Measurements from ENCODE around the gene TLE5. TPM values are rescaled to one million over a fixed set of nuclear protein-coding genes. Genes with fewer than 3 reads are reported as not detected.
"Not testable (repeated sequence)": the region's sequence is repeated elsewhere in the genome, so short reads cannot be mapped to it uniquely, and the experiment has no call there.

Gene TLE5
- total and polyA plus RNA-seq, 5 donors, result 784 to 1,565 (median 1,011) TPM

GRCh38 chr19:3096267-3096901, 34.1 kb upstream of the TLE5 start:
- Histone ChIP-seq H3K27ac (ENCODE audit: low read length) (peak overlapping the region; percentile 96), H3K4me1 (ENCODE audit: control insufficient read depth, insufficient read depth, low read length) (peaks cover 18% of the 10 kb centered on the region), H3K27me3 (ENCODE audit: control insufficient read depth, insufficient read depth) (no peaks in the 10 kb centered on the region), H3K4me3 (ENCODE audit: low read length) (peak overlapping the region; percentile 92), H3K9me3 (ENCODE audit: control insufficient read depth, low read length) (no peaks in the 10 kb centered on the region)
- intact Hi-C loops (cut with DNase I), result no loop called here
- no peak for ATAC-seq
- peak in 1 of 3 donors; percentile 59 for DNase-seq
- WGBS, result 31% methylated on average over 25 of the region's 25 CpGs

- DNase-seq (peak in 1 of 3 donors; percentile 72), ATAC-seq (no peak)
- intact Hi-C loops (cut with DNase I), result no loop called here
- Histone ChIP-seq H3K4me3 (ENCODE audit: low read length) (peak overlapping the region; percentile 92), H3K9me3 (ENCODE audit: control insufficient read depth, low read length) (no peaks in the 10 kb centered on the region), H3K27me3 (ENCODE audit: control insufficient read depth, insufficient read depth) (no peaks in the 10 kb centered on the region), H3K4me1 (ENCODE audit: control insufficient read depth, insufficient read depth, low read length) (peaks cover 18% of the 10 kb centered on the region), H3K27ac (ENCODE audit: low read length) (peak overlapping the region; percentile 96)
- WGBS, result 5% methylated on average over 31 of the region's 31 CpGs
Measured at GRCh38 chr19:3095441-3096191, 33.3 kb upstream of the TLE5 start.

- DNase-seq (peak in 2 of 3 donors; percentile 73 to 76), ATAC-seq (no peak)
- Histone ChIP-seq H3K27ac (ENCODE audit: low read length) (peak overlapping the region; percentile 96), H3K9me3 (ENCODE audit: control insufficient read depth, low read length) (no peaks in the 10 kb centered on the region), H3K4me3 (ENCODE audit: low read length) (peak overlapping the region; percentile 92), H3K27me3 (ENCODE audit: control insufficient read depth, insufficient read depth) (no peaks in the 10 kb centered on the region), H3K4me1 (ENCODE audit: control insufficient read depth, insufficient read depth, low read length) (peaks cover 16% of the 10 kb centered on the region)
- under 1% methylated on average over 57 of the region's 57 CpGs for WGBS
- intact Hi-C loops (cut with DNase I), result no loop called here
Measured at GRCh38 chr19:3094601-3095440, 32.5 kb upstream of the TLE5 start.

DNA sequence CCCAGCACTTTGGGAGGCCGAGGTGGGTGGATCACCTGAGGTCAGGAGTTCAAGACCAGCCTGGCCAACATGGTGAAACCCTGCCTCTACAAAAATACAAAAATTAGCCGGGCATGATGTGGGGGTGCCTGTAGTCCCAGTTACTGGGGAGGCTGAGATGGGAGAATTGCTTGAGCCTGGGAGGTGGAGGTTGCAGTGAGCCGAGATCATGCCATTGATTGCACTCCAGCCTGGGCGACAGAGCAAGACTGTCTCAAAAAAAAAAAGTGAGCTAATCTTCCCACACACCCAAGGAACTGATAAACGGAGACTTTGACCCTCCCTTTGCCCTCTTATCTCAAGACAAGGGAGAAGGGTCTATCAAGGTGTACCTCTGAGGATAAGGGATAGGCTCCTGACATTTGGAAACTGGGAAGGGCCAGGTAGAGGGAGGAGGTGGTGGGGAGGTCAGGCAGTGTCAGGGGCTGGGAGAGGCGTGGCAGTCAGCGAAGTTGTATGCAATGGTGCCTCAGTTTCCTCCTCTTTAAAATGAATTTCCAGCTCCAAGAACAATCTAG, 27.1 kb upstream of the TLE5 start:
- H3K27ac ChIP-seq (ENCODE audit: low read length); intact Hi-C loops (cut with DNase I); ATAC-seq; H3K4me1 ChIP-seq (ENCODE audit: control insufficient read depth, insufficient read depth, low read length); H3K9me3 ChIP-seq (ENCODE audit: control insufficient read depth, low read length); H3K4me3 ChIP-seq (ENCODE audit: low read length); DNase-seq; H3K27me3 ChIP-seq (ENCODE audit: control insufficient read depth, insufficient read depth): not testable (repeated sequence)
- WGBS, result 76% methylated on average over 7 of the region's 7 CpGs

- Histone ChIP-seq H3K4me1 (ENCODE audit: control insufficient read depth, insufficient read depth, low read length) (no peaks in the 10 kb centered on the region), H3K9me3 (ENCODE audit: control insufficient read depth, low read length) (no peaks in the 10 kb centered on the region), H3K27me3 (ENCODE audit: control insufficient read depth, insufficient read depth) (no peaks in the 10 kb centered on the region), H3K4me3 (ENCODE audit: low read length) (no peak overlapping the region), H3K27ac (ENCODE audit: low read length) (no peak overlapping the region)
- intact Hi-C loops (cut with DNase I), result no loop called here
- ATAC-seq (no peak), DNase-seq (no peak)
- WGBS, result 89% methylated on average over 10 of the region's 10 CpGs
Measured at GRCh38 chr19:3087769-3088168, 25.5 kb upstream of the TLE5 start.

GRCh38 chr19:3084943-3085342, 22.6 kb upstream of the TLE5 start:
- Histone ChIP-seq H3K27ac (ENCODE audit: low read length) (no peak overlapping the region), H3K27me3 (ENCODE audit: control insufficient read depth, insufficient read depth) (no peaks in the 10 kb centered on the region), H3K4me3 (ENCODE audit: low read length) (no peak overlapping the region), H3K9me3 (ENCODE audit: control insufficient read depth, low read length) (no peaks in the 10 kb centered on the region), H3K4me1 (ENCODE audit: control insufficient read depth, insufficient read depth, low read length) (no peaks in the 10 kb centered on the region)
- ATAC-seq, result peak; percentile 35 to 36
- intact Hi-C loops (cut with DNase I), result no loop called here
- 69% methylated on average over 10 of the region's 10 CpGs for WGBS
- peak in 1 of 3 donors; percentile 45 for DNase-seq

DNA sequence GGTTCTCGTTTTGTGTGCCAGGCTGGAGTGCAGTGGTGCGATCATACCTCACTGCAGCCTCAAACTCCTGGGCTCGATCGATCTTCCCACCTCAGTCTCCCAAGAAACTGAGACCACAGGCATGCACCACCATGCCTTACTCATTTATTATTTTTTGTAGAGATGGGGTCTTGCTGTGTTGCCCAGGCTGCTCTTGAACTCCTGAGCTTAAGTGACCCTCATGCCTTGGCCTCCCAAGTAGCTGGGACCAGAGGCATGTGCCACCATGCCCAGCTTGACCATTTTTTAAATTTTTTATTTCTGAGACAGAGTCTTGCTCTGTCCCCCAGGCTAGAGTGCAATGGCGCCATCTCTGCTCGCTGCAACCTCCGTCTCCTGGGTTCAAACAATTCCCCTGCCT, 21.7 kb upstream of the TLE5 start:
- no peaks in the 10 kb centered on the region for H3K27me3 ChIP-seq (ENCODE audit: control insufficient read depth, insufficient read depth)
- no peaks in the 10 kb centered on the region for H3K4me1 ChIP-seq (ENCODE audit: control insufficient read depth, insufficient read depth, low read length)
- 89% methylated on average over 7 of the region's 7 CpGs for WGBS
- no peak overlapping the region for H3K27ac ChIP-seq (ENCODE audit: low read length)
- intact Hi-C loops (cut with DNase I), result no loop called here
- no peaks in the 10 kb centered on the region for H3K9me3 ChIP-seq (ENCODE audit: control insufficient read depth, low read length)
- H3K4me3 ChIP-seq (ENCODE audit: low read length), result no peak overlapping the region
- ATAC-seq (no peak), DNase-seq (no peak)

DNA sequence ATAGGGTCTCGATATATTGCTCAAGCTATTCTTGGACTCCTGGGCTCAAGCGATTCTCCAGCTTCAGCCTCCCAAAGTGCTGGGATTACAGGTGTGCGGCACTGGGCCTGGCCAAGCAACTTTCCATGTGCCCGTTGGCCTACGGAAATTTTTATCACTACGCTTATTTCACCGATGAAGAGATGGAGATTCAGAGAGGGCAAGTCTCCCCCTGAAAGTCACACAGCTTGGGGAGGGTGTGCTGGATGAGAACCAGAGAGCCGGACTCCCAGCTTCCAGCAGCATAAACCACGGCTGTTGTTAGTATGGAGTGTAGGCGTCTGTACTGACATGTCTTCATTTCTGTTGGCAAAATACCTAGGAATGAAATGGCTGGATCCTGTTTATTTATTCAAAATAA, 20.0 kb upstream of the TLE5 start:
- no peak overlapping the region for H3K4me3 ChIP-seq (ENCODE audit: low read length)
- DNase-seq (no peak), ATAC-seq (no peak)
- intact Hi-C loops (cut with DNase I), result no loop called here
- H3K9me3 ChIP-seq (ENCODE audit: control insufficient read depth, low read length), result no peaks in the 10 kb centered on the region
- H3K27me3 ChIP-seq (ENCODE audit: control insufficient read depth, insufficient read depth), result no peaks in the 10 kb centered on the region
- H3K4me1 ChIP-seq (ENCODE audit: control insufficient read depth, insufficient read depth, low read length), result no peaks in the 10 kb centered on the region
- no peak overlapping the region for H3K27ac ChIP-seq (ENCODE audit: low read length)
- 95% methylated on average over 10 of the region's 10 CpGs for WGBS

- Histone ChIP-seq H3K4me3 (ENCODE audit: low read length) (no peak overlapping the region), H3K4me1 (ENCODE audit: control insufficient read depth, insufficient read depth, low read length) (no peaks in the 10 kb centered on the region), H3K27me3 (ENCODE audit: control insufficient read depth, insufficient read depth) (no peaks in the 10 kb centered on the region), H3K9me3 (ENCODE audit: control insufficient read depth, low read length) (no peaks in the 10 kb centered on the region), H3K27ac (ENCODE audit: low read length) (no peak overlapping the region)
- DNase-seq (peak in 2 of 3 donors; percentile 46 to 69), ATAC-seq (peak; percentile 45 to 76)
- intact Hi-C loops (cut with DNase I), result no loop called here
- WGBS, result 40% methylated on average over 12 of the region's 12 CpGs
Measured at GRCh38 chr19:3080286-3080685, 18.0 kb upstream of the TLE5 start.

GRCh38 chr19:3079578-3079977, 17.3 kb upstream of the TLE5 start:
- Histone ChIP-seq H3K27me3 (ENCODE audit: control insufficient read depth, insufficient read depth) (no peaks in the 10 kb centered on the region), H3K4me1 (ENCODE audit: control insufficient read depth, insufficient read depth, low read length) (no peaks in the 10 kb centered on the region), H3K4me3 (ENCODE audit: low read length) (no peak overlapping the region), H3K9me3 (ENCODE audit: control insufficient read depth, low read length) (no peaks in the 10 kb centered on the region), H3K27ac (ENCODE audit: low read length) (no peak overlapping the region)
- 84% methylated on average over 4 of the region's 4 CpGs for WGBS
- DNase-seq (peak in 1 of 3 donors; percentile 44), ATAC-seq (no peak)
- intact Hi-C loops (cut with DNase I), result loop anchor here in 2 of 4 donors (5.0 to 10.0 kb wide), 3 partner anchors 83 to 125 kb away; no protein-coding TSS in a partner anchor
